KMS-11 (cell line): ENCODE measurements around the gene PLCB4.
A peak's percentile ranks its signal among the peaks of the same experiment; 100 is the strongest.

Experiments
- H2AFZ ChIP-seq: fragments of 200-600 bp; sonication (generic); 2 replicates; pipeline ENCODE4 v1.6.1; 2016; ENCODE audit warnings: antibody characterized with exemption, mixed run types, low read depth
- H3K27ac ChIP-seq: fragments of 200-600 bp; sonication (generic); 2 replicates; pipeline ENCODE4 v1.6.1; 2016; ENCODE audit warnings: mild to moderate bottlenecking, mixed run types
- H3K27me3 ChIP-seq: fragments of 200-600 bp; sonication (generic); 2 replicates; pipeline ENCODE4 v1.6.1; 2017; ENCODE audit warnings: mild to moderate bottlenecking, low read depth, mixed run types, moderate library complexity; ENCODE audit not compliant: insufficient read depth
- H3K36me3 ChIP-seq: fragments of 200-600 bp; sonication (generic); 2 replicates; pipeline ENCODE4 v1.6.1; 2017; ENCODE audit warnings: mild to moderate bottlenecking, mixed run types; ENCODE audit not compliant: insufficient read depth
- H3K4me1 ChIP-seq: fragments of 200-600 bp; sonication (generic); 2 replicates; pipeline ENCODE4 v1.6.1; 2016; ENCODE audit warnings: mild to moderate bottlenecking, low read depth, mixed run types; ENCODE audit not compliant: poor library complexity, severe bottlenecking
- H3K4me2 ChIP-seq: fragments of 200-600 bp; sonication (generic); 2 replicates; pipeline ENCODE4 v1.7.0; 2016; ENCODE audit warnings: mild to moderate bottlenecking, mixed run types
- H3K4me3 ChIP-seq: fragments of 200-600 bp; sonication (generic); IDR thresholded peaks from 2 replicates; pipeline ENCODE4 v1.6.1; 2017; ENCODE audit warnings: low read depth, low read length, mixed read lengths; ENCODE audit not compliant: insufficient read depth
- H3K79me2 ChIP-seq: fragments of 200-600 bp; sonication (generic); 2 replicates; pipeline ENCODE4 v1.6.1; 2016; ENCODE audit warnings: low read depth, mixed run types; ENCODE audit not compliant: insufficient read depth
- H3K9ac ChIP-seq: fragments of 200-600 bp; sonication (generic); 2 replicates; pipeline ENCODE4 v1.6.1; 2016; ENCODE audit warnings: mild to moderate bottlenecking, mixed run types
- H4K20me1 ChIP-seq: fragments of 200-600 bp; sonication (generic); 2 replicates; pipeline ENCODE4 v1.6.1; 2016; ENCODE audit warnings: mild to moderate bottlenecking, mixed run types; ENCODE audit not compliant: insufficient read depth
- CTCF ChIP-seq: fragments of 200-600 bp; sonication (generic); conservative IDR thresholded peaks from 2 replicates; pipeline ENCODE4 v1.6.1; 2017; ENCODE audit warnings: low read depth, mild to moderate bottlenecking, antibody characterized with exemption, low read length, moderate library complexity, mixed read lengths

Gene PLCB4

GRCh38 chr20:9068841-9069663 is at the start of gene PLCB4:
Gene PLCB4 (plus strand): TSS chr20:9069087. CDS start chr20:9307815, 238,728 bp downstream.
- H3K4me1 ChIP-seq: peaks cover 25% of the 10 kb centered on the region
- no peaks in the 10 kb centered on the region for H3K36me3 ChIP-seq
- H3K27me3 ChIP-seq: no peaks in the 10 kb centered on the region
- no peak within 1 kb of the TSS; the same call in 1 of the 2 replicates for H3K4me2 ChIP-seq
- no peaks in the 10 kb centered on the region for H4K20me1 ChIP-seq
- no peak within 1 kb of the TSS for H3K27ac ChIP-seq
- H3K9ac ChIP-seq: peak within 1 kb of the TSS; percentile 27; the same call in 1 of the 2 replicates
- no peaks in the 10 kb centered on the region for H3K79me2 ChIP-seq
- H2AFZ ChIP-seq: peak within 1 kb of the TSS; percentile 57
- no peak within 1 kb of the TSS for H3K4me3 ChIP-seq
- no peak for TF ChIP-seq CTCF

- H3K79me2 ChIP-seq: no peaks in the 10 kb centered on the region
- H3K9ac ChIP-seq: no peak overlapping the region
- H3K36me3 ChIP-seq: no peaks in the 10 kb centered on the region
- H2AFZ ChIP-seq: no peak overlapping the region
- no peak overlapping the region for H3K4me3 ChIP-seq
- H3K27me3 ChIP-seq: no peaks in the 10 kb centered on the region
- no peak for TF ChIP-seq CTCF
- H3K27ac ChIP-seq: no peak overlapping the region
- peaks cover 9% of the 10 kb centered on the region for H3K4me1 ChIP-seq
- no peaks in the 10 kb centered on the region for H4K20me1 ChIP-seq
- H3K4me2 ChIP-seq: no peak overlapping the region
These were observed 49.1 kb upstream of the PLCB4 start for GRCh38 chr20:9019833-9020232.

GRCh38 chr20:9021216-9021615 is 47.7 kb upstream of the PLCB4 start:
- Histone ChIP-seq H2AFZ (no peak overlapping the region), H3K4me2 (no peak overlapping the region)
- TF ChIP-seq CTCF: no peak

GRCh38 chr20:9021699-9022098 is 47.2 kb upstream of the PLCB4 start:
- Histone ChIP-seq H3K4me1 (peaks cover 9% of the 10 kb centered on the region), H4K20me1 (no peaks in the 10 kb centered on the region), H2AFZ (no peak overlapping the region), H3K79me2 (no peaks in the 10 kb centered on the region), H3K4me2 (no peak overlapping the region), H3K27me3 (no peaks in the 10 kb centered on the region), H3K27ac (no peak overlapping the region), H3K9ac (no peak overlapping the region), H3K36me3 (no peaks in the 10 kb centered on the region), H3K4me3 (no peak overlapping the region)
- TF ChIP-seq CTCF: no peak

More at GRCh38 chr20:9021216-9021615, 47.7 kb upstream of the PLCB4 start:
- H3K4me1 ChIP-seq: peaks cover 9% of the 10 kb centered on the region
- no peak overlapping the region for H3K4me3 ChIP-seq
- no peaks in the 10 kb centered on the region for H4K20me1 ChIP-seq
- no peaks in the 10 kb centered on the region for H3K36me3 ChIP-seq
- H3K27me3 ChIP-seq: no peaks in the 10 kb centered on the region
- H3K27ac ChIP-seq: no peak overlapping the region
- no peaks in the 10 kb centered on the region for H3K79me2 ChIP-seq
- H3K9ac ChIP-seq: no peak overlapping the region
